Mucosa of rectum (tissue), 2 donors: ENCODE measurements around the gene SERINC5.
A peak's percentile ranks its signal among the peaks of the same experiment; 100 is the strongest.

ENCODE experiments used
- H3K27ac ChIP-seq, 2 donors: one replicate each; pipeline ENCODE4 v1.7.0; 2013; ENCODE audit warnings: inconsistent platforms in 2 of 2, low read depth in 2 of 2, low read length in 2 of 2
- H3K27me3 ChIP-seq, 2 donors: one replicate each; pipeline ENCODE4 v1.7.0; 2013; ENCODE audit warnings: low read length in 2 of 2; ENCODE audit not compliant: control insufficient read depth in 2 of 2, insufficient read depth in 2 of 2
- H3K36me3 ChIP-seq, 2 donors: one replicate each; pipeline ENCODE4 v1.7.0; 2013; ENCODE audit warnings: low read length in 2 of 2; ENCODE audit not compliant: control insufficient read depth in 2 of 2, insufficient read depth in 2 of 2
- H3K4me1 ChIP-seq, 2 donors: one replicate each; pipeline ENCODE4 v1.7.0; 2013; ENCODE audit warnings: low read length in 2 of 2, mild to moderate bottlenecking in 1 of 2; ENCODE audit not compliant: control insufficient read depth in 2 of 2, insufficient read depth in 2 of 2
- H3K4me3 ChIP-seq, 2 donors: one replicate each; pipeline ENCODE4 v1.7.0; 2013; ENCODE audit warnings: low read length in 2 of 2
- H3K9ac ChIP-seq, 2 donors: one replicate each; pipeline ENCODE4 v1.7.0; 2013; ENCODE audit warnings: low read length in 2 of 2, low read depth in 1 of 2, mild to moderate bottlenecking in 1 of 2
- H3K9me3 ChIP-seq, 2 donors: one replicate each; pipeline ENCODE4 v1.7.0; 2013; ENCODE audit warnings: low read length in 2 of 2; ENCODE audit not compliant: control insufficient read depth in 2 of 2
- donor health status: healthy.
- donor health status: Normal muscosa, but diverticular disease.

The SERINC5 gene

DNA sequence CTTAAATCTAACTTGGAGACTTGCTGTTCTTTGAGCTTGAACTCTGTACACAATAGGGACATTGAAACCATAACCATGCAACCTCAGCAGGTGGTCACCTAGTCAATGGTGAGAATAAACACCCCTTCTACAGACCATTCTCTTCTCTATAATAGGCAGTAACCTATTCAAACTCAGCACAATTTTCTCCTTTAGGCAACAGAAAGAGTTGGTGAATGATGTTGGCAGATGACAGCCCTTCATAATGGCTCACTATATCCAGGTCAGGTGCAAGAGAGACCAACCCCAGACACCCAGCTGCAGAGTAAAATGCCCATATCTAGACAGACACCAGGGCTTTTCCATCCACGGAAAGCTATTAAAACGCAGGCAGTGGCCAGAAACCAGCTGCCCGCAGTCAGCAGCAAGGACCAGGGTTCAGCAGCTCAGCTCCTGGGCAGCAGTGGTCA, 106.7 kb downstream of the SERINC5 start:
- no peaks in the 10 kb centered on the region for H3K9me3 ChIP-seq
- peaks cover 48 to 62% of the 10 kb centered on the region in 2 donors for H3K36me3 ChIP-seq
- peaks cover 5 to 9% of the 10 kb centered on the region in 2 donors for H3K4me1 ChIP-seq
- no peak overlapping the region for H3K9ac ChIP-seq
- no peaks in the 10 kb centered on the region for H3K27me3 ChIP-seq
- no peak overlapping the region for H3K4me3 ChIP-seq
- no peak overlapping the region for H3K27ac ChIP-seq

DNA sequence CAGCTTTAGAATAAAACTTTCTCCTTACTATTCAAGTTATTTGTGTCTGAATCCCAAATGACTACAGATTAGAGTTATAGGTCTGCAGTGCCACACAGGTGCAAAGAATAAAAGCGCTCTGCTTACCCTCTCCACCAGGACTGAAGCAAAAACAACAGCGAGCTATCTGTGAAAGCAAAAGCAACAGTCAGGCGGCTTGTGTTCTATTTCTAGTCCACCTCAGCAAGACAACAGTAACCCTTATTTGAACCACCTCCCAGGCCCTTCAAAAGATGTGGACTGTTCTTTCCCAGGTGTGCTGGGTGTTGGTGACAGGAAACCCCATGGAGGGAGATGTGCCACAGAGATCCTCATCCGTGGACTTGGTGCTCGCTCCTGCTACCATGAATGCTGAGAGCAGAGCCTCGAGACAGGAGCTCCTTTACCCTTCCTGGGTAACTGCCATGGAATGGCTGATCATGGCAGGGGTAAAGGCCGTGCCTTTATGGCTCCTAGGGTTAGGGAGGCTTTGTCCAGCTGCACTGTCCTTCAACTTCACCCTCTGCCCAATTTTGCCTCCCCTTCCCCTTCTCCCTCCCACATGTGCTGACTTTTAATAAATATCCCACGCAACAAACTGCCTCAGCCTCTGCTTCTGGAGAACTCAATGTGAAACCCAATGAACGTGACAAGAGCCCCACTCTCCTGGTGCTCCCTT, 108.6 kb downstream of the SERINC5 start:
- Histone ChIP-seq H3K4me1 (no peaks in the 10 kb centered on the region), H3K4me3 (no peak overlapping the region), H3K9ac (no peak overlapping the region), H3K36me3 (peaks cover 57 to 75% of the 10 kb centered on the region in 2 donors), H3K9me3 (no peaks in the 10 kb centered on the region), H3K27me3 (no peaks in the 10 kb centered on the region), H3K27ac (no peak overlapping the region)

DNA sequence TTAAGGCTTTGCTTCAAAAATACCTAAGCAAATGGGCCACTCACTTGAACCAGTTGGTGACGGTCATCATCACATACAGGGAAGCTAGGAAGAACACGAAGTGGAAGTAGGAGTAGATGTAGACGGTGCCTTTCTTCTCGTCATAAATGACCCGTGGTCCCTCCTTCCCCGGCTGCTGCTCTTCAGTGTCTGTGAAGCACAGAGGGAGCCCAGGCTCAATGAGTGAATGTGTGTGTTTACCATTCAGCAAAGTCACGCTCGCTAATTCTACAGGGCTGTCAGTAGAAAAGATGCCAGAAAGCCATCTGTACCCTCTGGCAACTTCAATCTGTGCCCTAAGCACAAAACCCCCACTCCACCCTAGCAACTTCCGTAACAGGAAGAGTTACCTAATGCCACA, 109.8 kb downstream of the SERINC5 start:
- Histone ChIP-seq H3K27me3 (no peaks in the 10 kb centered on the region), H3K4me3 (no peak overlapping the region), H3K4me1 (peaks cover 3 to 9% of the 10 kb centered on the region in 2 donors), H3K9ac (no peak overlapping the region), H3K36me3 (peaks cover 52 to 63% of the 10 kb centered on the region in 2 donors), H3K9me3 (no peaks in the 10 kb centered on the region), H3K27ac (no peak overlapping the region)

DNA sequence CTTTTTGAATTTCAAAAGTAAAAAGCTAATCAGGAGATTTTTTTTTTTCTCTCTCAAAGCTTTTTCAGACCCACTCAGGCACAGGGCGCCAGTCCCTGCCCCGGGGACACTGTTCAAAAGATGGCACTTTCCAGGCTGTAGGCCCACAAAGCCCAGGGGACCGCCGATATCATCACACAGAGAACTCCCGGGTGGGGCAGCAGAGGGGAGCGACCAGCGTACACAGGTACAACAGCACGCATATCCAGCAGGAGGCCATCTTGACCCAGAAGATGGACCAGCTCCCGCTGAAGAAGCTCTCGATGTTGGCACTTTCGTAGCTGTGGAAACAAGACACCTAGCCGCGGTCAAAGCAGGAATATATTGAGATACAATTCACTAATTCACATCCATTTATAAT, 112.4 kb downstream of the SERINC5 start:
- no peak overlapping the region for H3K4me3 ChIP-seq
- no peak overlapping the region for H3K27ac ChIP-seq
- peaks cover 9 to 12% of the 10 kb centered on the region in 2 donors for H3K4me1 ChIP-seq
- H3K9ac ChIP-seq, result no peak overlapping the region
- no peaks in the 10 kb centered on the region for H3K27me3 ChIP-seq
- peaks cover 34 to 40% of the 10 kb centered on the region in 2 donors for H3K36me3 ChIP-seq
- H3K9me3 ChIP-seq, result no peaks in the 10 kb centered on the region

DNA sequence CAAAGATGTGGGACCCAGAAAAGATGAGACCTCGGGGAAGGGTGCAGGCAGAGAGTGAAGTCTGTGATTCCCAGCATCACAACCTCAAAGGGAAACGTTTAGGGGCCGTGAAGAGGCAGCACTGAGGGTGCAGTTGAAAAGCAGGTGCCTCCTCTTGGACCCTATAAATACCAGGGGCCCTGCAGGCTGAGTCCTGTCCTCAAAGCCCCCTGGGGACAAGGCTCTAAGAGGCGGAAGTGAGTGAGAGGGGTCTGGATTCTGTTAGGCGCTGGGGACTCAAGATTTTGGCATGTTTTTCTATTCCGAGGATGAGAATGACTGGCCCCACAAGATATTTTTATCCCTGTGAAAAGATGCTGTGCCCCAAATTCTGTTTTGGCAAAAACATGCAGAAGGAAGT, 112.9 kb downstream of the SERINC5 start:
- no peak overlapping the region for H3K27ac ChIP-seq
- no peaks in the 10 kb centered on the region for H3K27me3 ChIP-seq
- H3K4me1 ChIP-seq, result peaks cover 9 to 12% of the 10 kb centered on the region in 2 donors
- H3K36me3 ChIP-seq, result peaks cover 33 to 40% of the 10 kb centered on the region in 2 donors
- H3K4me3 ChIP-seq, result no peak overlapping the region
- no peaks in the 10 kb centered on the region for H3K9me3 ChIP-seq
- no peak overlapping the region for H3K9ac ChIP-seq

DNA sequence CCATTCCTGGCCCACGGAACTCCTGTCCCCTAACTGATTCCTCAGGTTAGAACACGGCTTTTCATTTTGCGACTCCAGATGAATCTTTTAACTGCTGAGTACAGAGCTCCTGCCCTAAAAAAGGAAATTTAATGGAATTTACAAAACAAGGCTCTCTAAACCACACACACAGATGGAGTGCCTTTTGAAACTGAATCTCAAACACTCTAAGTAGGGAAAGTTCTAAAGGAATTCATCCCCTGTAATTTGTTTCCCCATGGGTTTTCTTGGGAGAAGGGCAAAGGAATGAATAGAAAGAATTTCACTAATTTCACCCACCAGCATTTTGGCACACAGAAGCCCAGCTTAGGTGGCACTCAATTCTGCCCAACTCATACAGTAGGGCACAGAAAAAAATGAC, 114.2 kb downstream of the SERINC5 start:
- peaks cover 22 to 29% of the 10 kb centered on the region in 2 donors for H3K36me3 ChIP-seq
- H3K27ac ChIP-seq, result peak overlapping the region; percentile 69 to 79
- no peak overlapping the region for H3K4me3 ChIP-seq
- H3K9me3 ChIP-seq, result no peaks in the 10 kb centered on the region
- no peaks in the 10 kb centered on the region for H3K27me3 ChIP-seq
- peak overlapping the region in 1 of 2 donors; percentile 36 for H3K9ac ChIP-seq
- H3K4me1 ChIP-seq, result peaks cover 9 to 12% of the 10 kb centered on the region in 2 donors

DNA sequence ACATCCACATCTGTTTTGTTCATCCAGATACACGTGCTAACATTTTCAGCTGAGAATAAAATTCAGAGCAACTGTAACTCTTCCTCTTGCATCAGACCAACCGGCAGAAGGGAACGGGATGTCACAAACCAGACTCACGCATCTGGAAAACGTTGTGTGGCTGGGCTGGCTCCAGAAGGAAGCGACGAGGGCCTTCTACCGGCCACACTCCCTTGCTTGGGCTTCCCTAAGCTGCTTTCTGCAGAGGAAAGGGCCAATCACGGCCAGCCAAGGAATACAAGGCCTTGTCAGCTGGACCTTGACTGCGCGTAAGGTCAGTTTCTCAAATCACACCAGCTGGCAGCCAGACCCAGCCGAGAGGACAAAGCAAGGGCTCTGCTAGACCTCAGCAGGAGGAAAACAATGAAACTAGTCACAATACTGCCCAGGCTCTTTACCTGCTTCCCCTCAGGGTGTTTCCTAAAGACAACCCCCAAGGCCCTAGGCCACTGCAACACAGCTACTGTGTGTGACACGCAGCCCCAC, 114.6 kb downstream of the SERINC5 start:
- Histone ChIP-seq H3K9ac (peak overlapping the region in 1 of 2 donors; percentile 36), H3K36me3 (peaks cover 22 to 28% of the 10 kb centered on the region in 2 donors), H3K9me3 (no peaks in the 10 kb centered on the region), H3K4me1 (peaks cover 9 to 12% of the 10 kb centered on the region in 2 donors), H3K27me3 (no peaks in the 10 kb centered on the region), H3K27ac (peak overlapping the region; percentile 69 to 79), H3K4me3 (no peak overlapping the region)

DNA sequence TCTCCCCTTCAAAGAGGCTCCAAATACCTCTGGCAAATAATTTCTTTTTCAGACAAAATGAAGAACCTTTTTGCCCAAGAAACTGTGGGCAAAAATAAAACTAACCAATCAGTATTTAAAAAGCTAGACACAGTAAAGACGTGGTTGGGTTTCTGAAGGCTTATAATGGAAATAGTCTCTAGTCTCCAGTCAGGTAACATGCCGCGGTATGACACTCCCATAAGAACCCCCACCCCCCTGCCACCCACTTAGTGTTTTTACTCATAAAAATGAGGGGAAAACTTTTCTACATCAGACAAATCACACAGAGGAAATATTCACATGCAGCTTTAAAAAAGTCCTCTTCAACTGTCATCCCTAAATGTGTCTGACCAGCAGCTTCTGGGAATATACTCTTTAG, 115.4 kb downstream of the SERINC5 start:
- Histone ChIP-seq H3K4me1 (peaks cover 9 to 12% of the 10 kb centered on the region in 2 donors), H3K9ac (no peak overlapping the region)

DNA sequence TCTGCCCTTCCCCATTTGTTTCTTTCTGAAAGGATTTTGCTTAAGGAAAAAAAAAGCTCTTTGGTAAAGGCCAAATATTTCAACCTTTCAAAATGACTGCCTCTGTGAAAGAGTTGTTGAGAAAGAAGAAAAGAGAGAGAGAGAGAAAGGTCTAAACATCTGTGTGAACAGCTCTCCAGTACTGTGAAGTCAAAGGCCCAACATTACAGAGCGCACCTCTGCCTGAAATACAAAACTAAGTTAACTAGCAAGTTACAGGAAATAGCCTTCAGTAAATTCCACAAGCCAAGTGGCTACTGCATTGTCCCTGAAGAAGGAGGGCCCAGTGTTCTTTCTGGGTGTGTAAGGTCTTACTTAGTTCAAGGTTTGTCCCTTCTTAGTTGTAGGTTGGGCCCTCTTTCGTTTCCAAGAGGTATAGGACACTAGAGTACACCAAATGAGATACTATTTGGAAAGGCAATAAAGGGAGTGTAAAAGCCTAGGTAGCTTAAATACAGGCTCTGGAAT, 116.3 kb downstream of the SERINC5 start:
- no peaks in the 10 kb centered on the region for H3K9me3 ChIP-seq
- no peak overlapping the region for H3K4me3 ChIP-seq
- no peaks in the 10 kb centered on the region for H3K27me3 ChIP-seq
- H3K9ac ChIP-seq, result peak overlapping the region; percentile 3 to 5
- peaks cover 9 to 12% of the 10 kb centered on the region in 2 donors for H3K4me1 ChIP-seq
- peak overlapping the region; percentile 46 to 49 for H3K27ac ChIP-seq
- peaks cover 15 to 17% of the 10 kb centered on the region in 2 donors for H3K36me3 ChIP-seq

More for the DNA sequence above, 115.4 kb downstream of the SERINC5 start:
- H3K27ac ChIP-seq, result peak overlapping the region; percentile 46 to 79
- H3K9me3 ChIP-seq, result no peaks in the 10 kb centered on the region
- H3K36me3 ChIP-seq, result peaks cover 18 to 23% of the 10 kb centered on the region in 2 donors
- H3K4me3 ChIP-seq, result no peak overlapping the region
- H3K27me3 ChIP-seq, result no peaks in the 10 kb centered on the region

DNA sequence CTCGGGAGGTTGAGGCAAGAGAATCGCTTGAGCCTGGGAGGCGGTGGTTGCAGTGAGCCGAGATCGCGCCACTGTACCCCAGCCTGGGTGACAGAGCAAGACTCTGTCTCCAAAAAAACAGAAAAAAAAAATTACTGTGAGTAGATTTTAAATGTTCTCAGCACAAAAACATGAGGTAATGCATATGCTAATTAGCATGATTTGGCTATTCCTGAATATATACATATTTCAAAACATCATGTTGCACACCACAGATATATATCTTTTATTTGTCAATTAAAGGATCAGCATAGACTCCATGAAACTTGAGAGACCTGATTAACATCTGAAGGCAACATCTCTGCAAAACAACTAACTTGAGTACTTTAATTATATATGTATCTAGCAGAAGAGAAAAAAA, 117.4 kb downstream of the SERINC5 start:
- H3K27ac ChIP-seq, result no peak overlapping the region
- no peak overlapping the region for H3K9ac ChIP-seq
- H3K36me3 ChIP-seq, result peaks cover 6 to 10% of the 10 kb centered on the region in 2 donors
- no peaks in the 10 kb centered on the region for H3K27me3 ChIP-seq
- no peaks in the 10 kb centered on the region for H3K9me3 ChIP-seq
- no peak overlapping the region for H3K4me3 ChIP-seq
- H3K4me1 ChIP-seq, result peaks cover 9 to 12% of the 10 kb centered on the region in 2 donors
